ENCODE measurements around the gene PKN1.

DNA sequence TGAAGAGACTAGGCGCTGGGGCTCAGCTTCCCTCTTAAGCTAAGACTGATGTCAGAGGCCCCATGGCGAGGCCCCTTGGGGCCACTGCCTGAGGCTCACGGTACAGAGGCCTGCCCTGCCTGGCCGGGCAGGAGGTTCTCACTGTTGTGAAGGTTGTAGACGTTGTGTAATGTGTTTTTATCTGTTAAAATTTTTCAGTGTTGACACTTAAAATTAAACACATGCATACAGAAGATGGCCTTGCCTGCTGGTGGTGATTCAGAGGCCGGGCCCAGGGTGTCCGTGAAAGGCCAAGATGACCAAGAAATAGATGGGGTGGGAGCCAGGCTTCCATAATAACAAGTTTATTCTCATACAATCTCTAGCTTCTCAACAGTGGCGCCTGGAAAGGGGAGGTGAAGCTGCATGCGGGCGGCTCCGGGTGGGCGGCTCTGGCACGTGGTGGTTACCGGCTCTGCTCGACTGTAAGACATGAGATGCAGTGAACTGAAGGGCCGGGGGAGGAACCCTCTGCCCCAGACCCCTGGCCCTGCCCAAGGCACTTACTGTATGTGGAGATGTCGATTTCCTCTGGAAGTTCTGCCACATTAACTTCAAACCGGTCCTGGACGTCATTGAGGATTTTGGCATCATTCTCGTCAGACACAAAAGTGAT lies 24.5 kb upstream of the PKN1 start:
- TF ChIP-seq POLR2AphosphoS5 (IDR thresholded peaks at IDR 0.05; ENCODE audit: borderline replicate concordance, low read depth, low read length) (no peak; the same call in 1 of the 2 replicates), EZH2 (IDR thresholded peaks at IDR 0.05) (no peak), FOXP2 (optimal IDR thresholded peaks at IDR 0.05; ENCODE audit: control extremely low read depth, extremely low read length, insufficient read depth) (no peak)

All from SK-N-MC (cell line).